Testis (tissue), 3 donors: ENCODE results near the gene TXNRD1. TPM values are rescaled to one million over a fixed set of nuclear protein-coding genes. Genes with fewer than 3 reads are reported as not detected.

Experiments
- DNase-seq: peaks from one replicate; pipeline ENCODE4 v3.0.0-alpha.2; 2019
- H3K27ac ChIP-seq, 2 donors: fragments of 200-600 bp; sonication (generic); one replicate each; pipeline ENCODE4 v1.5.1; 2019
- H3K27me3 ChIP-seq: fragments of 200-600 bp; sonication (generic); one replicate; pipeline ENCODE4 v1.5.1; 2019
- H3K36me3 ChIP-seq: fragments of 200-600 bp; sonication (generic); one replicate; pipeline ENCODE4 v1.5.1; 2017; ENCODE audit warnings: low read depth; ENCODE audit errors: missing control alignments
- H3K4me1 ChIP-seq: fragments of 200-600 bp; sonication (generic); one replicate; pipeline ENCODE4 v1.5.1; 2019
- H3K4me3 ChIP-seq, 2 donors: fragments of 200-600 bp; sonication (generic); one replicate each; pipeline ENCODE4 v1.5.1; 2017 to 2019
- H3K9me3 ChIP-seq: fragments of 200-600 bp; sonication (generic); one replicate; pipeline ENCODE4 v1.5.1; 2017
- POLR2A ChIP-seq: fragments of 450-650 bp; IDR thresholded peaks from one replicate; pipeline ENCODE4 v1.6.1; 2017; ENCODE audit warnings: antibody characterized with exemption, mild to moderate bottlenecking, moderate library complexity
- WGBS, 2 donors: methylation state at CpG; one replicate each; pipeline ENCODE4 v1.1.5; 2018; 5-methylcytosine and 5-hydroxymethylcytosine counted together
- intact Hi-C: fragments of 100-400 bp; cut with DNase I; formaldehyde crosslinking; loops from one replicate; pipeline ENCODE4 v1.15.1; 2023; ENCODE audit warnings: low total_unique reads
- polyA plus RNA-seq: library from polyadenylated mRNA; stranded (reverse); fragments of 350-450 nt; fragmentation: Illumina TruSeq; extraction: RNeasy Lipid Tissue Mini Kit (QIAGEN cat#74804); gene quantifications from one replicate; pipeline ENCODE4 v1.2.3, GENCODE V29; 2014; ENCODE audit warnings: low read depth, low replicate concordance; ENCODE audit not compliant: insufficient read depth
- total RNA-seq, 2 donors: library from RNA; depleted of rRNA; stranded (reverse); fragments of >200 nt; gene quantifications; one replicate each; pipeline ENCODE4 v1.2.3, GENCODE V29; 2016
- TF ChIP-seq, protein P1 (sequence below), 3 experiments: fragments of 450-650 bp in 2 of 3; fragments of 200-600 bp in 1 of 3; sonication (generic) in 1 of 3; IDR thresholded peaks; one replicate each; pipeline ENCODE4 v1.5.1; 2016 to 2019; ENCODE audit warnings: antibody characterized with exemption in 3 of 3, mild to moderate bottlenecking in 2 of 3, moderate library complexity in 1 of 3

The TXNRD1 gene
- total and polyA plus RNA-seq, 3 donors from 2014 or later = 67.8 to 110 (median 96.2) TPM

DNA sequence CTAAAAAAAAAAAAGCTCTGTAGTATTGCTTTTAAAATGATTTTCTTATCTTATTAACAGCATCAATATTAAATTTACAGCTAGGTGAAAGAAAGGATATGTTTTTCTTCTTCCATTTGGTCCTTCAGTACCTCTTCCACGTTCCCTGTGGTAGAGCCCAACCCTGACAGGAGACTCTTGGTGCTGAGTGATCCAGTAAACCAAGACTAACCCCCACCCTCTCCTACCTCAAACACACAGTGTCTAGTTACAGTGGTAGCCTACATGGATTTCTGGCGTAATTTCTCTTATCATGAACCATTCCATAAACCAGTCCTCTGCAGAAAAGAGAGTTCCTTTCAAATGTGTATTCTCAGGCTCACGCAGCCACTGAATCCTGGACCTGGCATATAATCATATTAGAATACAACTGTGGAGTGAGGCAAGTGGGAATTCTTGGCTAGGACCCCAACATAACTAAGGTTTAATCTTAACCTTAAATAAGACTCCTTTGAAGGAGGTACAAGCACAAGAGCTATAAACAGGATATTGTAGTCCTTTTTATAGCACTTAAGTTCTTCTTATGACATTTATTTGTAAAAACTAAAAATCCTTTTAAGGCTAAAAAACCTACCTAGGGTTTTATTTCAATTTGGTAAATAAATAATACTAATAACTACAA is 27.1 kb downstream of the TXNRD1 start:
- 65 to 67% methylated on average over 3 of the region's 3 CpGs for WGBS, 2 donors
- Histone ChIP-seq H3K27ac (no peak overlapping the region), H3K9me3 (no peaks in the 10 kb centered on the region), H3K36me3 (no peaks in the 10 kb centered on the region), H3K4me3 (no peak overlapping the region), H3K27me3 (no peaks in the 10 kb centered on the region), H3K4me1 (no peaks in the 10 kb centered on the region)
- intact Hi-C loops = no loop called here
- TF ChIP-seq POLR2A = no peak
- TF ChIP-seq, protein P1, sequence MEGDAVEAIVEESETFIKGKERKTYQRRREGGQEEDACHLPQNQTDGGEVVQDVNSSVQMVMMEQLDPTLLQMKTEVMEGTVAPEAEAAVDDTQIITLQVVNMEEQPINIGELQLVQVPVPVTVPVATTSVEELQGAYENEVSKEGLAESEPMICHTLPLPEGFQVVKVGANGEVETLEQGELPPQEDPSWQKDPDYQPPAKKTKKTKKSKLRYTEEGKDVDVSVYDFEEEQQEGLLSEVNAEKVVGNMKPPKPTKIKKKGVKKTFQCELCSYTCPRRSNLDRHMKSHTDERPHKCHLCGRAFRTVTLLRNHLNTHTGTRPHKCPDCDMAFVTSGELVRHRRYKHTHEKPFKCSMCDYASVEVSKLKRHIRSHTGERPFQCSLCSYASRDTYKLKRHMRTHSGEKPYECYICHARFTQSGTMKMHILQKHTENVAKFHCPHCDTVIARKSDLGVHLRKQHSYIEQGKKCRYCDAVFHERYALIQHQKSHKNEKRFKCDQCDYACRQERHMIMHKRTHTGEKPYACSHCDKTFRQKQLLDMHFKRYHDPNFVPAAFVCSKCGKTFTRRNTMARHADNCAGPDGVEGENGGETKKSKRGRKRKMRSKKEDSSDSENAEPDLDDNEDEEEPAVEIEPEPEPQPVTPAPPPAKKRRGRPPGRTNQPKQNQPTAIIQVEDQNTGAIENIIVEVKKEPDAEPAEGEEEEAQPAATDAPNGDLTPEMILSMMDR (IDR thresholded peaks at IDR 0.05) = no peak
- no peak for DNase-seq

GRCh38 chr12:104243551-104243950 is 28.0 kb downstream of the TXNRD1 start:
- Histone ChIP-seq H3K36me3 (no peaks in the 10 kb centered on the region), H3K27ac (no peak overlapping the region), H3K9me3 (no peaks in the 10 kb centered on the region), H3K4me1 (no peaks in the 10 kb centered on the region), H3K27me3 (no peaks in the 10 kb centered on the region), H3K4me3 (no peak overlapping the region)
- DNase-seq = no peak
- intact Hi-C loops = no loop called here
- TF ChIP-seq, protein P1 (IDR thresholded peaks at IDR 0.05) = no peak
- no peak for TF ChIP-seq POLR2A
- WGBS, 2 donors = 57 to 60% methylated on average over 4 of the region's 4 CpGs

- H3K4me1 ChIP-seq = no peaks in the 10 kb centered on the region
- 85 to 92% methylated on average over 1 of the region's 1 CpG for WGBS, 2 donors
- no peak for DNase-seq
- TF ChIP-seq, protein P1 (IDR thresholded peaks at IDR 0.05) = no peak
- TF ChIP-seq POLR2A = no peak
- no peaks in the 10 kb centered on the region for H3K27me3 ChIP-seq
- H3K36me3 ChIP-seq = no peaks in the 10 kb centered on the region
- intact Hi-C loops = no loop called here
- H3K27ac ChIP-seq = no peak overlapping the region
- H3K9me3 ChIP-seq = no peaks in the 10 kb centered on the region
- H3K4me3 ChIP-seq = no peak overlapping the region
Measured at GRCh38 chr12:104243971-104244370, 28.4 kb downstream of the TXNRD1 start.

DNA sequence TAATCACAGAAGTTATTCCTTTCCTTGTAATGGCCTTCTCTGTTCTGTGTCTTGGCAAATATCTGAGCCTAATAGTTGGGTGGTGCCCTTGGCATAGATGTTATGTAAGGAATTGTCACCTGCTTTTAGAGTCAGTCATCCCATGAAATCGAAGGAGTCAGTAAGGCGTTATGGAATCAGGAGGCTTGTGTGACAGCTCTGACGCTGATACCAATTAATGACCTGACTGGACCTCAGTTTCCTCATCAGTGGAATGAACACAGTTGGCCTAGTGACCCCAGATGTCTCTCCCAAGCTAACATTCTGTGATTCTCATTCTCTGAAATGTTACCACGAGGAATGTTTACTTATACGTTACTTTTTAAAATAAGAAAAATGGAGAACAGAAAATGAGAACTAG is 32.1 kb downstream of the TXNRD1 start:
- no peaks in the 10 kb centered on the region for H3K9me3 ChIP-seq
- H3K4me1 ChIP-seq = no peaks in the 10 kb centered on the region
- H3K36me3 ChIP-seq = no peaks in the 10 kb centered on the region
- no peak overlapping the region for H3K4me3 ChIP-seq
- TF ChIP-seq POLR2A = no peak
- WGBS, 2 donors = 89 to 91% methylated on average over 5 of the region's 5 CpGs
- H3K27me3 ChIP-seq = no peaks in the 10 kb centered on the region
- DNase-seq = no peak
- intact Hi-C loops = no loop called here
- H3K27ac ChIP-seq = no peak overlapping the region

- intact Hi-C loops = no loop called here
Measured at GRCh38 chr12:104248444-104248843, 32.9 kb downstream of the TXNRD1 start.

More at GRCh38 chr12:104248444-104248843, 32.9 kb downstream of the TXNRD1 start:
- WGBS, 2 donors = 96% methylated on average over 8 of the region's 8 CpGs
- H3K9me3 ChIP-seq = no peaks in the 10 kb centered on the region
- no peaks in the 10 kb centered on the region for H3K36me3 ChIP-seq
- no peaks in the 10 kb centered on the region for H3K4me1 ChIP-seq
- no peaks in the 10 kb centered on the region for H3K27me3 ChIP-seq
- H3K27ac ChIP-seq = no peak overlapping the region
- no peak for TF ChIP-seq POLR2A
- TF ChIP-seq, protein P1 (IDR thresholded peaks at IDR 0.05) = no peak
- no peak overlapping the region for H3K4me3 ChIP-seq
- DNase-seq = no peak
